Esophagus squamous epithelium (tissue), 5 donors: ENCODE measurements around the gene CALCOCO2. TPM values are rescaled to one million over a fixed set of nuclear protein-coding genes. Genes with fewer than 3 reads are reported as not detected.

Source experiments
- DNase-seq: peaks from one replicate; lab custom pipeline; 2025; lab: John Stamatoyannopoulos, UW
- H3K27ac ChIP-seq, 4 donors: fragments of 200-600 bp; sonication (generic); one replicate each; pipeline ENCODE4 v1.5.1; 2016 to 2019; ENCODE audit warnings: mild to moderate bottlenecking in 1 of 4
- H3K27me3 ChIP-seq, 4 donors: fragments of 200-600 bp; sonication (generic); 1 replicate in 3 of 4; 2 replicates in 1 of 4; pipeline versions ENCODE4 v1.5.1 to v1.6.0; 2017 to 2021; ENCODE audit warnings: antibody characterized with exemption in 1 of 4
- H3K36me3 ChIP-seq, 3 donors: fragments of 200-600 bp; sonication (generic); one replicate each; pipeline ENCODE4 v1.5.1; 2016 to 2019
- H3K4me1 ChIP-seq, 3 donors: fragments of 200-600 bp; sonication (generic); one replicate each; pipeline ENCODE4 v1.5.1; 2017 to 2019
- H3K4me3 ChIP-seq, 4 donors: fragments of 200-600 bp; sonication (generic); 1 replicate in 3 of 4; 2 replicates in 1 of 4; pipeline ENCODE4 v1.5.1; 2016 to 2019; ENCODE audit warnings: mild to moderate bottlenecking in 2 of 4, moderate library complexity in 1 of 4
- H3K9me3 ChIP-seq, 3 donors: fragments of 200-600 bp; sonication (generic); one replicate each; pipeline ENCODE4 v1.5.1; 2016 to 2019
- CTCF ChIP-seq, 6 experiments: fragments of 450-650 bp in 4 of 6; fragments of 200-600 bp in 2 of 6; sonication (generic) in 2 of 6; IDR thresholded peaks; one replicate each; pipeline ENCODE4 v1.5.1; 2016 to 2019; ENCODE audit warnings: antibody characterized with exemption in 6 of 6, mild to moderate bottlenecking in 4 of 6, moderate library complexity in 4 of 6
- POLR2A ChIP-seq, 4 donors: fragments of 450-650 bp; IDR thresholded peaks; one replicate each; pipeline ENCODE4 v1.6.1; 2017; ENCODE audit warnings: antibody characterized with exemption in 4 of 4, mild to moderate bottlenecking in 4 of 4, moderate library complexity in 3 of 4
- WGBS, 2 donors: methylation state at CpG; one replicate each; pipeline ENCODE4 v1.1.5; 2018; 5-methylcytosine and 5-hydroxymethylcytosine counted together
- intact Hi-C: fragments of 100-400 bp; cut with DNase I; formaldehyde crosslinking; loops from one replicate; pipeline ENCODE4 v1.15.0; 2022
- total RNA-seq, 4 donors: library from RNA; depleted of rRNA; stranded (reverse); fragments of >200 nt; gene quantifications; one replicate each; pipeline ENCODE4 v1.1.0, GENCODE V29; 2016
- donor health status: DM: yes; HTN: yes; CAD: no.

CALCOCO2 gene
- total RNA-seq, 4 donors from 2014 or later = 62.3 to 129 (median 79.4) TPM

- H3K27me3 ChIP-seq = no peaks in the 10 kb centered on the region
- TF ChIP-seq POLR2A (IDR thresholded peaks at IDR 0.05) (peak in 3 of 4 donors; percentile 60 to 89 (median 87)), CTCF (IDR thresholded peaks at IDR 0.05) (peak in 1 of 6 experiments; percentile 8)
- DNase-seq = peak; percentile 70
- intact Hi-C loops = no loop called here
- H3K4me1 ChIP-seq = peaks cover 18 to 52% (median 31%) of the 10 kb centered on the region in 3 donors
- H3K4me3 ChIP-seq = peak within 1 kb of the TSS; percentile 93 to 98 (median 97)
- 2 to 3% methylated on average over 5 to 7 of the region's 81 CpGs for WGBS, 2 donors
- H3K27ac ChIP-seq = peak within 1 kb of the TSS; percentile 91 to 97 (median 96)
- peaks cover 0 to 28% (median 0%) of the 10 kb centered on the region in 3 donors for H3K36me3 ChIP-seq
- no peaks in the 10 kb centered on the region for H3K9me3 ChIP-seq
Observed at GRCh38 chr17:48908047-48908843, 77.4 kb downstream of the CALCOCO2 start, which contains the start of gene UBE2Z. UBE2Z (plus strand) TSS chr17:48908407; CDS start chr17:48908504, 97 bp downstream.

GRCh38 chr17:48908853-48909394, 78.1 kb downstream of the CALCOCO2 start:
- H3K27me3 ChIP-seq = no peaks in the 10 kb centered on the region
- peaks cover 18 to 58% (median 36%) of the 10 kb centered on the region in 3 donors for H3K4me1 ChIP-seq
- H3K9me3 ChIP-seq = no peaks in the 10 kb centered on the region
- H3K4me3 ChIP-seq = peak overlapping the region; percentile 93 to 98 (median 97)
- TF ChIP-seq POLR2A (IDR thresholded peaks at IDR 0.05) (no peak), CTCF (IDR thresholded peaks at IDR 0.05) (no peak)
- H3K36me3 ChIP-seq = peaks cover 0 to 34% (median 0%) of the 10 kb centered on the region in 3 donors
- 3% methylated on average over 13 of the region's 36 CpGs for WGBS, 2 donors
- intact Hi-C loops = no loop called here
- no peak for DNase-seq
- H3K27ac ChIP-seq = peak overlapping the region; percentile 91 to 97 (median 96)

- 46 to 49% methylated on average over 4 of the region's 4 CpGs for WGBS, 2 donors
Observed at GRCh38 chr17:48909783-48910182, 78.9 kb downstream of the CALCOCO2 start.

GRCh38 chr17:48910370-48910769, 79.5 kb downstream of the CALCOCO2 start:
- H3K27ac ChIP-seq = peak overlapping the region in 1 of 4 donors; percentile 38
- no peak for TF ChIP-seq CTCF (IDR thresholded peaks at IDR 0.05)
- no peak for TF ChIP-seq POLR2A (IDR thresholded peaks at IDR 0.05)
- peaks cover 0 to 43% (median 0%) of the 10 kb centered on the region in 3 donors for H3K36me3 ChIP-seq
- intact Hi-C loops = no loop called here
- no peaks in the 10 kb centered on the region for H3K27me3 ChIP-seq
- no peaks in the 10 kb centered on the region for H3K9me3 ChIP-seq
- no peak for DNase-seq
- no peak overlapping the region for H3K4me3 ChIP-seq
- 44 to 74% methylated on average over 2 of the region's 2 CpGs for WGBS, 2 donors
- H3K4me1 ChIP-seq = peaks cover 24 to 73% (median 45%) of the 10 kb centered on the region in 3 donors

More at GRCh38 chr17:48909783-48910182, 78.9 kb downstream of the CALCOCO2 start:
- no peak for DNase-seq
- H3K4me1 ChIP-seq = peaks cover 19 to 67% (median 39%) of the 10 kb centered on the region in 3 donors
- no peaks in the 10 kb centered on the region for H3K9me3 ChIP-seq
- H3K27ac ChIP-seq = peak overlapping the region in 3 of 4 donors; percentile 91 to 97 (median 96)
- peaks cover 0 to 43% (median 0%) of the 10 kb centered on the region in 3 donors for H3K36me3 ChIP-seq
- no peaks in the 10 kb centered on the region for H3K27me3 ChIP-seq
- TF ChIP-seq POLR2A (IDR thresholded peaks at IDR 0.05) (no peak), CTCF (IDR thresholded peaks at IDR 0.05) (no peak)
- intact Hi-C loops = no loop called here
- H3K4me3 ChIP-seq = peak overlapping the region; percentile 93 to 98 (median 97)

- Histone ChIP-seq H3K4me3 (no peak overlapping the region), H3K4me1 (peaks cover 26 to 82% (median 51%) of the 10 kb centered on the region in 3 donors), H3K27ac (no peak overlapping the region), H3K27me3 (no peaks in the 10 kb centered on the region), H3K36me3 (peaks cover 0 to 58% (median 9%) of the 10 kb centered on the region in 3 donors), H3K9me3 (no peaks in the 10 kb centered on the region)
- DNase-seq = no peak
- TF ChIP-seq CTCF (IDR thresholded peaks at IDR 0.05) = no peak
- no peak for TF ChIP-seq POLR2A (IDR thresholded peaks at IDR 0.05)
- intact Hi-C loops = no loop called here
- WGBS, 2 donors = 87 to 92% methylated on average over 2 of the region's 2 CpGs
Observed at GRCh38 chr17:48912476-48912875, 81.6 kb downstream of the CALCOCO2 start.
